GM18867 (cell line): ENCODE measurements around the gene TSN.
"Not testable (repeated sequence)": the region's sequence is repeated elsewhere in the genome, so short reads cannot be mapped to it uniquely, and the experiment has no call there.

Experiments used
- ATAC-seq: cut with Tn5 transposase; IDR thresholded peaks from one replicate; pipeline ENCODE4 v1.9.1; 2021; ENCODE audit warnings: mild to moderate bottlenecking, moderate library complexity; ENCODE audit not compliant: unreplicated experiment

TSN gene

GRCh38 chr2:121796239-121796638 is 40.8 kb downstream of the TSN start:
- peak; percentile 93 for ATAC-seq

GRCh38 chr2:121798617-121799016 is 43.2 kb downstream of the TSN start:
- ATAC-seq, result no peak

GRCh38 chr2:121801916-121802315 is 46.5 kb downstream of the TSN start:
- ATAC-seq, result no peak

GRCh38 chr2:121803503-121803902 is 48.1 kb downstream of the TSN start:
- no peak for ATAC-seq

GRCh38 chr2:121804340-121804739 is 48.9 kb downstream of the TSN start:
- ATAC-seq, result peak; percentile 78

GRCh38 chr2:121804997-121805765 is 49.7 kb downstream of the TSN start:
- peak; percentile 63 for ATAC-seq

GRCh38 chr2:121805766-121806143 is 50.3 kb downstream of the TSN start:
- ATAC-seq, result peak; percentile 46

- ATAC-seq, result not testable (repeated sequence)
Observed at GRCh38 chr2:121807771-121808170, 52.3 kb downstream of the TSN start.

GRCh38 chr2:121809607-121810006 is 54.2 kb downstream of the TSN start:
- ATAC-seq, result no peak

- ATAC-seq, result peak; percentile 97
Observed at GRCh38 chr2:121810959-121811853, 55.8 kb downstream of the TSN start.

- not testable (repeated sequence) for ATAC-seq
Observed at GRCh38 chr2:121813083-121813482, 57.6 kb downstream of the TSN start.

- no peak for ATAC-seq
Observed at GRCh38 chr2:121815216-121815615, 59.8 kb downstream of the TSN start.

GRCh38 chr2:121816797-121817196 is 61.3 kb downstream of the TSN start:
- ATAC-seq, result no peak

- not testable (repeated sequence) for ATAC-seq
Observed at GRCh38 chr2:121817304-121817703, 61.9 kb downstream of the TSN start.
